Thoracic aorta (tissue), 2 donors: ENCODE results near the gene USP15. TPM values are rescaled to one million over a fixed set of nuclear protein-coding genes. Genes with fewer than 3 reads are reported as not detected.
A peak's percentile ranks its signal among the peaks of the same experiment; 100 is the strongest.

Experiments used
- ATAC-seq: fragments of 150-250 bp; one replicate; pipeline ENCODE4 v1.8.0; 2017; ENCODE audit warnings: low read depth; ENCODE audit not compliant: insufficient number of reproducible peaks, low FRiP score
- DNase-seq: peaks from one replicate; pipeline ENCODE4 v3.0.0-alpha.2; 2020; ENCODE audit warnings: low spot score
- H3K27ac ChIP-seq, 2 donors: fragments of 200-600 bp; sonication (generic); 1 replicate in 1 of 2; 2 replicates in 1 of 2; pipeline ENCODE4 v1.5.1; 2016; ENCODE audit warnings: mild to moderate bottlenecking in 2 of 2, moderate library complexity in 2 of 2
- H3K27me3 ChIP-seq: fragments of 200-600 bp; sonication (generic); replicated peaks from 2 replicates; pipeline ENCODE4 v1.6.0; 2016; ENCODE audit warnings: mild to moderate bottlenecking; ENCODE audit not compliant: insufficient read depth
- H3K36me3 ChIP-seq: fragments of 200-600 bp; sonication (generic); one replicate; pipeline ENCODE4 v1.5.1; 2016
- H3K4me1 ChIP-seq, 2 donors: fragments of 200-600 bp; sonication (generic); 1 replicate in 1 of 2; 2 replicates in 1 of 2; pipeline versions ENCODE4 v1.5.1 to v1.6.0; 2016; ENCODE audit warnings: low read depth in 2 of 2, mild to moderate bottlenecking in 1 of 2; ENCODE audit not compliant: control insufficient read depth in 1 of 2
- H3K4me3 ChIP-seq: fragments of 200-600 bp; sonication (generic); 2 replicates; pipeline ENCODE4 v1.5.1; 2016; ENCODE audit warnings: mild to moderate bottlenecking
- H3K9me3 ChIP-seq: fragments of 200-600 bp; sonication (generic); 2 replicates; pipeline ENCODE4 v1.5.1; 2016
- total RNA-seq, 2 donors: library from RNA; depleted of rRNA; stranded (reverse); fragments of >200 nt; gene quantifications; one replicate each; pipeline versions ENCODE4 v1.1.0 to v1.2.3, GENCODE V29; 2016
- TF ChIP-seq, protein P1 (sequence below): fragments of 200-600 bp; sonication (generic); IDR thresholded peaks from one replicate; pipeline ENCODE4 v1.5.1; 2019; ENCODE audit warnings: antibody characterized with exemption

USP15 gene
- total RNA-seq, 2 donors from 2014 or later = 39.5 to 128 TPM

DNA sequence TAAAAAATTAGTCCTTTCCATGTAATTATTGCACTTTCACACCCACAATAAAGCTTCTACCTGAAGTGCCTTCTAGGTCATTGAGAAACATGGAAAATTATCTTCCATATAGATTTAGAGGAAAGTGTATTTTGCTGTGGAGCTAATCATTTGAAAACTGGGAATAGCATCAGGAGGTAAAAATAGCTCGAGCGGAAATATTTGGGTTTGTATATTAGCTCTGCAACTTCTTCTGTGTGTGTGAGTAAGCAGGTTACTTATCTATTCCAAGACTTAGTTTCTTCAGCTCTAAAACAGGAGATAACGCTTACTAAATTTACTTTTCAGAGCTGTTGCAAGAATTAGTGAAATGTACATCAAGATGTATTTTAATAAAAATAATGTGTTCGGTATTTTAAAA is 111.5 kb downstream of the USP15 start:
- no peaks in the 10 kb centered on the region for H3K36me3 ChIP-seq
- no peak overlapping the region for H3K27ac ChIP-seq
- no peaks in the 10 kb centered on the region for H3K27me3 ChIP-seq
- H3K4me3 ChIP-seq = no peak overlapping the region
- DNase-seq (no peak), ATAC-seq (no peak)
- peaks cover 33 to 35% of the 10 kb centered on the region in 2 donors for H3K4me1 ChIP-seq
- no peaks in the 10 kb centered on the region for H3K9me3 ChIP-seq
- TF ChIP-seq, protein P1, sequence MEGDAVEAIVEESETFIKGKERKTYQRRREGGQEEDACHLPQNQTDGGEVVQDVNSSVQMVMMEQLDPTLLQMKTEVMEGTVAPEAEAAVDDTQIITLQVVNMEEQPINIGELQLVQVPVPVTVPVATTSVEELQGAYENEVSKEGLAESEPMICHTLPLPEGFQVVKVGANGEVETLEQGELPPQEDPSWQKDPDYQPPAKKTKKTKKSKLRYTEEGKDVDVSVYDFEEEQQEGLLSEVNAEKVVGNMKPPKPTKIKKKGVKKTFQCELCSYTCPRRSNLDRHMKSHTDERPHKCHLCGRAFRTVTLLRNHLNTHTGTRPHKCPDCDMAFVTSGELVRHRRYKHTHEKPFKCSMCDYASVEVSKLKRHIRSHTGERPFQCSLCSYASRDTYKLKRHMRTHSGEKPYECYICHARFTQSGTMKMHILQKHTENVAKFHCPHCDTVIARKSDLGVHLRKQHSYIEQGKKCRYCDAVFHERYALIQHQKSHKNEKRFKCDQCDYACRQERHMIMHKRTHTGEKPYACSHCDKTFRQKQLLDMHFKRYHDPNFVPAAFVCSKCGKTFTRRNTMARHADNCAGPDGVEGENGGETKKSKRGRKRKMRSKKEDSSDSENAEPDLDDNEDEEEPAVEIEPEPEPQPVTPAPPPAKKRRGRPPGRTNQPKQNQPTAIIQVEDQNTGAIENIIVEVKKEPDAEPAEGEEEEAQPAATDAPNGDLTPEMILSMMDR = no peak

DNA sequence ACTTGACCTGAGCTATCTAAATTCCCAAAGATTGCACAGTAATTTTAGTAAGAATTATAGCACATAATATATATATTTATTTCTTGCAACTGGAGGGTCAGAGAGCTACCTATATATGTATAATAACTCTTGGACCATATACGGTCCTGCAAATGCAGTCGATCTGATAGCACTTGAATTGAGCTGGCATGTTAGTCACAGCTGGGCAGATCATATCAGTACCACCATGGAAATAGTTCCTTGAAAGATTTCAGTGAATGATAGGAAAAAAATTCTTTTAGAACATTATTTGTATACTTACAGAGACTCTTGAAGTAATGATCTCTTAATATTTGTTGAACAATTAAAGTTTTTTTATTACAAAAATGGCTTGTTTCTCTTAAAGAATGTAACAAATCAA is 111.9 kb downstream of the USP15 start:
- Histone ChIP-seq H3K9me3 (no peaks in the 10 kb centered on the region), H3K36me3 (no peaks in the 10 kb centered on the region), H3K4me3 (no peak overlapping the region), H3K27ac (peak overlapping the region in 1 of 2 donors; percentile 82), H3K4me1 (peaks cover 33 to 35% of the 10 kb centered on the region in 2 donors), H3K27me3 (no peaks in the 10 kb centered on the region)
- ATAC-seq = no peak
- TF ChIP-seq, protein P1 = no peak
- DNase-seq = no peak

DNA sequence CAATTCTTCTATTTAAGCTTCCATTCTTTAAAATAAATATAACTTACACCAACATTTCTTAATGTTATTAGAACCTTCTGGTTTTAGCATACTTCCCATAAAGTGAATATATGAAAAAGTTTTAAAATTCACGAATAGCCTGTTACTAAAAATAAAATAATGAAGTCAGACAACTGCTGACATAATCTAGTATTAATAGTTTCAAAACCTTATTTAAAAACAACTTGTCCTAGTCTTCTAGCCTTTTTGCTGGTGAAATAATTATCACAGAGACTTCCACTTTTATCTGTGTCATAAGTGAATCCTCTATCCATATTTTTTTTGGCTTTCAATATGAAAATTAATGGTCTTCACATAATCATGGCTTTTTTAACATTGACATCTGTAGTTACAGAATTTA is 112.6 kb downstream of the USP15 start:
- H3K4me3 ChIP-seq = peak overlapping the region; percentile 48
- TF ChIP-seq, protein P1 = no peak
- peaks cover 33 to 35% of the 10 kb centered on the region in 2 donors for H3K4me1 ChIP-seq
- H3K9me3 ChIP-seq = no peaks in the 10 kb centered on the region
- no peaks in the 10 kb centered on the region for H3K27me3 ChIP-seq
- no peaks in the 10 kb centered on the region for H3K36me3 ChIP-seq
- H3K27ac ChIP-seq = peak overlapping the region; percentile 67 to 82
- ATAC-seq (peak; percentile 6), DNase-seq (no peak)

DNA sequence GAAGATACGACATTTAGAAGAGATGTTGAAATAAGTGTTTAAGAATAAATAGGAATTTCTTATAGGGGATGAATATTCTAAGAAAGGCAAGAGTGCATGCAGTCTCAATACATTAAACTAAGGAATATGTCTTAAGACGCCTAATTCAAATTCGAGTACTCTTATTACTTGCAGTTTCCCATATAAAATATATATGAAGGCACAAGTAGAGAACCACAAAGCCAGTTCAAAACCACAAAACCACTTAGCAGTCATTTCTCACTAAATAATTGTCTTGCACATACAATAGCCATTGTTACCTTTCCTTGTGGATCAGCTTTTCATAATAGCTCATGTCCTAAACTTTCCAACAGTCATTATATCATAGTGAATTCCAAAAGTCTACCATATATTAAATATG is 115.4 kb downstream of the USP15 start:
- H3K9me3 ChIP-seq = no peaks in the 10 kb centered on the region
- TF ChIP-seq, protein P1 = no peak
- DNase-seq = no peak
- no peak overlapping the region for H3K4me3 ChIP-seq
- no peak for ATAC-seq
- H3K27me3 ChIP-seq = no peaks in the 10 kb centered on the region
- no peaks in the 10 kb centered on the region for H3K36me3 ChIP-seq
- no peak overlapping the region for H3K27ac ChIP-seq
- H3K4me1 ChIP-seq = peaks cover 33 to 46% of the 10 kb centered on the region in 2 donors

DNA sequence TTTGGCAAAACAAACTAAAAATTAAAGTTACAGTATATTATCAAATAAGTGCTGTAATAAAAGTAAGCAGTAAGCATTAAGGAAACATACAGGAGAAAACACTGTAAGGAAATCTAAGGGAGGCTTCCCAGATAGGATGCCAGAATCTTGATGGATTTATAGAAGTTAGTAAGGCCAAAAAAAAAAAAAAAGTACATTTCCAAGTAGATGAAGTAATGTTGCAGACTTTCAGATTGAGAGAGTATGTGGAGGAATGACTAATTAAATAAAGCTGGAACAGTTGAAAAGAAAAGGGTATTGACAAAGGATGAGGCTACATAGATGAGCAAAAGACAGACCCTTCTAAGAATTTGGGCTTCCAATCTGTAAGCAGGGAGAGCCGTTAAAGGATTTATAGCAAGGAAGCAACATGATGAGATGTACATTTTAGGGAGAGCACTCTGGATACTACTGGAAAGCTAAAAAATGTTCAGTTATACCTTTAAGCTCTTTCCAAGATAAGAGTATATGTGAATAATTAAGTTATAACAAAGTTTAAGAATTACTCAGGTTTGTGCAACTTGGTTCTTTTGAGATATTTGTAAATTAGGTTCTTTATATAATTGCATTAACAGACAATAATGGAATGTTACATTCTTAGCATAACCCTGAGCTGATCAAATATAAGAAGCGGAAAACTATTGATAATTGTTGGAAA is 119.0 kb downstream of the USP15 start:
- Histone ChIP-seq H3K4me3 (no peak overlapping the region), H3K4me1 (peaks cover 6 to 15% of the 10 kb centered on the region in 2 donors), H3K27ac (no peak overlapping the region), H3K27me3 (no peaks in the 10 kb centered on the region), H3K36me3 (peaks cover 5% of the 10 kb centered on the region), H3K9me3 (no peaks in the 10 kb centered on the region)
- TF ChIP-seq, protein P1 = no peak
- no peak for ATAC-seq
- no peak for DNase-seq
